Neural cell (in vitro differentiated cells): ENCODE data around the gene MEIOB. TPM values are rescaled to one million over a fixed set of nuclear protein-coding genes. Genes with fewer than 3 reads are reported as not detected.
A peak's percentile ranks its signal among the peaks of the same experiment; 100 is the strongest.
"Not testable (repeated sequence)": the region's sequence is repeated elsewhere in the genome, so short reads cannot be mapped to it uniquely, and the experiment has no call there.

Experiments used
- H2AFZ ChIP-seq: fragments of 200-600, 300-800 bp; sonication (generic), shearing (Covaris generic); 2 replicates; pipeline ENCODE4 v1.6.0; 2014; ENCODE audit warnings: low read depth, mild to moderate bottlenecking, antibody characterized with exemption, low read length, moderate library complexity
- H3F3A ChIP-seq: fragments of 200-600 bp; shearing (Covaris generic); 2 replicates; pipeline ENCODE4 v1.6.1; 2016; ENCODE audit warnings: mild to moderate bottlenecking, moderate library complexity, mixed read lengths, antibody characterized with exemption, low read length; ENCODE audit not compliant: insufficient read depth, poor library complexity, severe bottlenecking
- H3K27ac ChIP-seq: fragments of 200-600, 300-800 bp; sonication (generic), shearing (Covaris generic); 2 replicates; pipeline ENCODE4 v1.5.1; 2014; ENCODE audit warnings: mild to moderate bottlenecking, low read length, moderate library complexity
- H3K27me3 ChIP-seq: fragments of 300-800, 200-600 bp; sonication (generic), shearing (Covaris generic); 2 replicates; pipeline ENCODE4 v1.6.0; 2014; ENCODE audit warnings: mild to moderate bottlenecking, low read depth, low read length, moderate library complexity; ENCODE audit not compliant: insufficient read depth
- H3K36me3 ChIP-seq: fragments of 300-800, 200-600 bp; sonication (generic), shearing (Covaris generic); 2 replicates; pipeline ENCODE4 v1.5.1; 2014; ENCODE audit warnings: mild to moderate bottlenecking, antibody characterized with exemption, low read length, moderate library complexity; ENCODE audit not compliant: insufficient read depth
- H3K4me2 ChIP-seq: fragments of 300-800, 200-600 bp; sonication (generic), shearing (Covaris generic); 2 replicates; pipeline ENCODE4 v1.6.0; 2014; ENCODE audit warnings: mild to moderate bottlenecking, low read length
- H3K4me3 ChIP-seq: fragments of 300-800, 200-600 bp; sonication (generic), shearing (Covaris generic); 2 replicates; pipeline ENCODE4 v1.5.1; 2014; ENCODE audit warnings: mild to moderate bottlenecking, low read length, moderate library complexity
- H3K79me2 ChIP-seq: fragments of 200-600 bp; shearing (Covaris generic); replicated peaks from 2 replicates; pipeline ENCODE4 v1.6.0; 2014; ENCODE audit warnings: mild to moderate bottlenecking, low read length, moderate library complexity; ENCODE audit not compliant: insufficient read depth
- H3K9ac ChIP-seq: fragments of 300-800, 200-600 bp; sonication (generic), shearing (Covaris generic); 2 replicates; pipeline ENCODE4 v1.6.1; 2016; ENCODE audit warnings: mild to moderate bottlenecking, low read length, mixed read lengths
- H3K9me2 ChIP-seq: fragments of 200-600 bp; shearing (Covaris generic); 2 replicates; pipeline ENCODE4 v1.6.1; 2016; ENCODE audit warnings: mild to moderate bottlenecking, low read length, mixed read lengths; ENCODE audit not compliant: insufficient read depth
- H3K9me3 ChIP-seq: fragments of 200-600, 300-800 bp; sonication (generic), shearing (Covaris generic); 2 replicates; pipeline ENCODE4 v1.6.1; 2016; ENCODE audit warnings: mild to moderate bottlenecking, mixed run types, low read length, moderate library complexity, mixed read lengths
- H4K20me1 ChIP-seq: fragments of 200-600 bp; shearing (Covaris generic); 2 replicates; pipeline ENCODE4 v1.6.1; 2016; ENCODE audit warnings: mild to moderate bottlenecking, mixed run types; ENCODE audit not compliant: insufficient read depth
- CTCF ChIP-seq: fragments of 450-650 bp; IDR thresholded peaks from 2 replicates; pipeline ENCODE4 v1.5.1; 2014; ENCODE audit warnings: antibody characterized with exemption, mild to moderate bottlenecking, moderate library complexity; ENCODE audit not compliant: poor library complexity, severe bottlenecking
- EP300 ChIP-seq: fragments of 450-650 bp; conservative IDR thresholded peaks from 2 replicates; pipeline ENCODE4 v1.6.1; 2014; ENCODE audit warnings: antibody characterized with exemption, mild to moderate bottlenecking, moderate library complexity; ENCODE audit not compliant: poor library complexity, severe bottlenecking
- EZH2 ChIP-seq: fragments of 200-600, 300-800 bp; shearing (Covaris generic), sonication (generic); IDR thresholded peaks from 2 replicates; pipeline ENCODE4 v1.6.1; 2014; ENCODE audit warnings: antibody characterized with exemption, low read length, borderline replicate concordance, mild to moderate bottlenecking; ENCODE audit not compliant: insufficient read depth, poor library complexity, severe bottlenecking
- MXI1 ChIP-seq: fragments of 450-650 bp; conservative IDR thresholded peaks from 2 replicates; pipeline ENCODE4 v1.6.1; 2014; ENCODE audit warnings: antibody characterized with exemption, mild to moderate bottlenecking; ENCODE audit not compliant: poor library complexity, severe bottlenecking
- POLR2AphosphoS5 ChIP-seq: IDR thresholded peaks from 2 replicates; pipeline ENCODE4 v1.6.1; 2012
- RAD21 ChIP-seq: fragments of 450-650 bp; conservative IDR thresholded peaks from 2 replicates; pipeline ENCODE4 v1.6.1; 2014; ENCODE audit warnings: antibody characterized with exemption, mild to moderate bottlenecking, moderate library complexity
- REST ChIP-seq: IDR thresholded peaks from 2 replicates; pipeline ENCODE4 v1.6.1; 2012; ENCODE audit warnings: borderline replicate concordance
- SMC3 ChIP-seq: fragments of 450-650 bp; conservative IDR thresholded peaks from 2 replicates; pipeline ENCODE4 v1.6.1; 2014; ENCODE audit warnings: antibody characterized with exemption, mild to moderate bottlenecking, moderate library complexity; ENCODE audit not compliant: poor library complexity
- TAF1 ChIP-seq: IDR thresholded peaks from 2 replicates; pipeline ENCODE4 v1.6.1; 2012; ENCODE audit warnings: low read depth
- polyA minus RNA-seq: library from RNA; depleted of rRNA, polyadenylated mRNA; stranded (reverse); fragments of >200 nt; gene quantifications from 2 replicates; pipeline ENCODE4 v1.2.3, GENCODE V29; 2014
- polyA plus RNA-seq: library from polyadenylated mRNA; depleted of rRNA; stranded (reverse); fragments of >200 nt; gene quantifications from 2 replicates; pipeline ENCODE4 v1.2.3, GENCODE V29; 2014

The MEIOB gene, protein sequence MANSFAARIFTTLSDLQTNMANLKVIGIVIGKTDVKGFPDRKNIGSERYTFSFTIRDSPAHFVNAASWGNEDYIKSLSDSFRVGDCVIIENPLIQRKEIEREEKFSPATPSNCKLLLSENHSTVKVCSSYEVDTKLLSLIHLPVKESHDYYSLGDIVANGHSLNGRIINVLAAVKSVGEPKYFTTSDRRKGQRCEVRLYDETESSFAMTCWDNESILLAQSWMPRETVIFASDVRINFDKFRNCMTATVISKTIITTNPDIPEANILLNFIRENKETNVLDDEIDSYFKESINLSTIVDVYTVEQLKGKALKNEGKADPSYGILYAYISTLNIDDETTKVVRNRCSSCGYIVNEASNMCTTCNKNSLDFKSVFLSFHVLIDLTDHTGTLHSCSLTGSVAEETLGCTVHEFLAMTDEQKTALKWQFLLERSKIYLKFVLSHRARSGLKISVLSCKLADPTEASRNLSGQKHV
- polyA plus RNA-seq (not detected in 2 replicates), polyA minus RNA-seq (not detected in 2 replicates)

DNA sequence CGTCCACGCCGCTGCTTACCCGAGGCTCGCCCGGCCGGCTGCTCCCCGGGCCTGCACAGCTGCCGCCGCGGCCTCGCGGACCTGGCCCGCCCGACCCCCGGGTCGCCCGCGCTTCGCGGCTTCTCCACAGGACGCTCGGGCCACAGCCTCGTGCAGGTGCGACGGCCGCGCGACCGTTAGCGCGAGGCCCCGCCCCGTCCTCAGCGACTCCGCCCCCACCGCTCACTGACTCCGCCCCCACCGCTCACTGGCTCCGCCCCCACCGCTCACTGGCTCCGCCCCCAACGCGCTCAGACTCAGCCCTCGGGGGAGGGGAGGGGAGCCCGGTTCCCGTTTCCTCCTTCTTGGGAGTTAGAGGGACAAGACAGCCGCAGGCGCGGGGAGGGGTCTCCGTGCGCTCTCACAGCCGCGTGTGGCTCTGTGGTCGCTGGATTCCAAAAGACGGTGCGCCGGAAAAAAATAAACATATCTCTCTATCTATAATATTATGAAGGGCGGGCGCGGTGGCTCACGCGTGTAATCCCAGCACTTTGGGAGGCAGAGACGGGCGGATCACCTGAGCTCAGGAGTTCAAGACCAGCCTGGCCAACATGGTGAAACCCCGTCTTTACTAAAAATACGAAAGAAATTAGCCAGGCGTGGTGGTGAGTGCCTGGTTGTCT lies at the start of gene MEIOB:
TSS of gene MEIOB (minus strand) at position 191 of the 662 bp plus-strand sequence. CDS start 3,989 bp downstream, outside the sequence.
- H3K9me3 ChIP-seq, result no peaks in the 10 kb centered on the region
- H3K9me2 ChIP-seq, result no peaks in the 10 kb centered on the region
- peak within 1 kb of the TSS; percentile 43 for H3K4me3 ChIP-seq
- H3F3A ChIP-seq, result no peaks in the 10 kb centered on the region
- no peaks in the 10 kb centered on the region for H3K79me2 ChIP-seq
- TF ChIP-seq TAF1, result no peak
- no peak for TF ChIP-seq EZH2
- TF ChIP-seq EP300, result no peak
- no peak for TF ChIP-seq MXI1
- no peak for TF ChIP-seq RAD21
- no peak for TF ChIP-seq REST
- TF ChIP-seq CTCF, result no peak
- TF ChIP-seq SMC3, result no peak
- no peak for TF ChIP-seq POLR2AphosphoS5
- no peak within 1 kb of the TSS for H3K9ac ChIP-seq
- no peaks in the 10 kb centered on the region for H4K20me1 ChIP-seq
- no peak within 1 kb of the TSS for H2AFZ ChIP-seq
- peaks cover 21% of the 10 kb centered on the region for H3K27me3 ChIP-seq
- no peak within 1 kb of the TSS for H3K27ac ChIP-seq
- no peaks in the 10 kb centered on the region for H3K36me3 ChIP-seq
- no peak within 1 kb of the TSS for H3K4me2 ChIP-seq

- Histone ChIP-seq H2AFZ (no peak overlapping the region), H3K9me2 (no peaks in the 10 kb centered on the region), H3K9me3 (no peaks in the 10 kb centered on the region), H3K27me3 (peaks cover 63% of the 10 kb centered on the region), H3K9ac (no peak overlapping the region), H3F3A (no peaks in the 10 kb centered on the region), H3K4me2 (no peak overlapping the region), H3K36me3 (no peaks in the 10 kb centered on the region), H3K4me3 (no peak overlapping the region), H3K79me2 (no peaks in the 10 kb centered on the region), H3K27ac (no peak overlapping the region), H4K20me1 (no peaks in the 10 kb centered on the region)
- no peak for TF ChIP-seq POLR2AphosphoS5
- no peak for TF ChIP-seq RAD21
- TF ChIP-seq REST, result no peak
- no peak for TF ChIP-seq EP300
Measured at GRCh38 chr16:1920727-1921171, 48.8 kb upstream of the MEIOB start.

DNA sequence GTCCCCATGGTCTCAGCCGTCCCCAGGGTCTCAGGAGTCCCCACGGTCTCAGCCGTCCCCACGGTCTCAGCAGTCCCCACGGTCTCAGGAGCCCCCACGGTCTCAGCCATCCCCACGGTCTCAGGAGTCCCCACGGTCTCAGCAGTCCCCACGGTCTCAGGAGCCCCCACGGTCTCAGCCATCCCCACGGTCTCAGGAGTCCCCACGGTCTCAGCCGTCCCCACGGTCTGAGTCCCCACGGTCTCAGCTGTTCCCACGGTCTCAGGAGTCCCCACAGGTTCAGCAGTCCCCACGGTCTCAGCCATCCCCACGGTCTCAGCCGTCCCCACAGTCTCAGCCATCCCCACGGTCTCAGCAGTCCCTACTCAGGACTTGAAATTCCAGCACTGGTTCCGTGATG lies 48.2 kb upstream of the MEIOB start:
- not testable (repeated sequence) for H3K27ac ChIP-seq, H3K4me2 ChIP-seq
- H3K27me3 ChIP-seq, result peaks cover 67% of the 10 kb centered on the region

More for the DNA sequence above, 48.2 kb upstream of the MEIOB start:
- not testable (repeated sequence) for H3K79me2 ChIP-seq, H3K9me3 ChIP-seq, H3K9me2 ChIP-seq, H2AFZ ChIP-seq, H3K4me3 ChIP-seq, H4K20me1 ChIP-seq, H3K9ac ChIP-seq, H3K36me3 ChIP-seq, H3F3A ChIP-seq
